Measurements from ENCODE around the gene LDLRAD4.

LDLRAD4 gene

DNA sequence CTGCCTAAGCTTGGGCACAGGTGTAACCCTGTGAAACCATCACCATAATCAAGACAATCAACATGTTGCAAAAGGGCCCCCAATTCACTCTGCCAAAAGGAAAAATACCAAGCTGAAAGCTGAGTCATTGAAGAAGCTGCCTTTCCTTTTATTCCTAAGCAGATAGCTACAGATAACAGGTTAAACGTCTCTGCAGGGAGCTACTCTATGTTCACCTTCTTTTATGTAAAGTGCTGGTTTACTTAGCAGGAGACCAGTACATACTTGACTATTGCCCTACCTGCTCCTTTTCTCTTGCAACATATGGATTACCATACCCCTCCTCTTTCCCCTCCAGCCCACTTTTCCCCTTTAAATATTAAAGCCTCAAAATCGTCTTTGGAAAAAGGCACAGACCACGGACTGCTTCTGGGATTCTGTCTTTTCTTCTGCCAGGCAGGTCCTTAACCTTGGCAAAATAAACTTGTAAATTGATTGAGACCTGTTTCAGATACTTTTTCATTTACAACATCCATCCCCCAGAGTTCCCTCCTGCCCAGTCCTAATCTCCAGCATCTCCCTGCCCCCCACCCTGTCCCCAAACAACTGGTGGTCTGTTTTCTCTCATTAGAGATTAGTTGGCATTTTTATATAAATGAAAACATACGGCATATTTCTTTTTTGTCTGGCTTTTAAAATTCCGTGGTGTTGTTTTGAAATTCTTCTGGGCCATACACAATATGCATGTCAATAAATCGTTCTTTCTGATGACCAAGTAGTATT, 37.8 kb upstream of the LDLRAD4 start:
- Histone ChIP-seq H4K20me1 (ENCODE audit: insufficient read depth) (no peaks in the 10 kb centered on the region), H3K36me3 (ENCODE audit: insufficient read depth) (no peaks in the 10 kb centered on the region), H3K4me2 (no peak overlapping the region), H3K27me3 (ENCODE audit: insufficient read depth, low read depth) (no peaks in the 10 kb centered on the region), H3K4me1 (ENCODE audit: low read depth, poor library complexity, severe bottlenecking) (peaks cover 11% of the 10 kb centered on the region), H2AFZ (ENCODE audit: low read depth) (no peak overlapping the region), H3K9ac (no peak overlapping the region), H3K4me3 (IDR thresholded peaks at IDR 0.05; ENCODE audit: insufficient read depth, low read depth, low read length) (no peak overlapping the region), H3K27ac (no peak overlapping the region), H3K79me2 (ENCODE audit: insufficient read depth, low read depth) (no peaks in the 10 kb centered on the region)
- TF ChIP-seq, protein P1, sequence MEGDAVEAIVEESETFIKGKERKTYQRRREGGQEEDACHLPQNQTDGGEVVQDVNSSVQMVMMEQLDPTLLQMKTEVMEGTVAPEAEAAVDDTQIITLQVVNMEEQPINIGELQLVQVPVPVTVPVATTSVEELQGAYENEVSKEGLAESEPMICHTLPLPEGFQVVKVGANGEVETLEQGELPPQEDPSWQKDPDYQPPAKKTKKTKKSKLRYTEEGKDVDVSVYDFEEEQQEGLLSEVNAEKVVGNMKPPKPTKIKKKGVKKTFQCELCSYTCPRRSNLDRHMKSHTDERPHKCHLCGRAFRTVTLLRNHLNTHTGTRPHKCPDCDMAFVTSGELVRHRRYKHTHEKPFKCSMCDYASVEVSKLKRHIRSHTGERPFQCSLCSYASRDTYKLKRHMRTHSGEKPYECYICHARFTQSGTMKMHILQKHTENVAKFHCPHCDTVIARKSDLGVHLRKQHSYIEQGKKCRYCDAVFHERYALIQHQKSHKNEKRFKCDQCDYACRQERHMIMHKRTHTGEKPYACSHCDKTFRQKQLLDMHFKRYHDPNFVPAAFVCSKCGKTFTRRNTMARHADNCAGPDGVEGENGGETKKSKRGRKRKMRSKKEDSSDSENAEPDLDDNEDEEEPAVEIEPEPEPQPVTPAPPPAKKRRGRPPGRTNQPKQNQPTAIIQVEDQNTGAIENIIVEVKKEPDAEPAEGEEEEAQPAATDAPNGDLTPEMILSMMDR (conservative IDR thresholded peaks at IDR 0.05; ENCODE audit: low read depth, low read length): no peak

DNA sequence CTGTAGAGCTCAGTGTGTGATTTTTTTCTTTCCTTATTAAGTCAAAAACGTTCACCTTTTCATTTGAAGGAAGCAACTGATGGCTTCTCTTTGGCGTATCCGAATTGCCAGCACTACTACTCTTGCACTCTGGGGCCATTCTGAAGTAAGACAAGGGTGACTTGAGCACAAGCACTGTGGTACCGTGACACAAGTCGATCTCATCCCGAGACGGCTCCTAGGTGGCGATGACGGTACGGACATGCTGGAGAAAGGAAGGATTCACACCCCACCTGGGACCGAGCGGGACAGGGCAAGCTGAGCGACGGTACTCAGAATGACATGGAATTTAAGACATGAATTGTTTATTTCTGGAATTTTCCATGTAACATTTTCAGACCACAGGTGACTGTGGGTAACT, 36.8 kb upstream of the LDLRAD4 start:
- H3K79me2 ChIP-seq (ENCODE audit: insufficient read depth, low read depth): no peaks in the 10 kb centered on the region
- H3K4me1 ChIP-seq (ENCODE audit: low read depth, poor library complexity, severe bottlenecking): peaks cover 11% of the 10 kb centered on the region

DNA sequence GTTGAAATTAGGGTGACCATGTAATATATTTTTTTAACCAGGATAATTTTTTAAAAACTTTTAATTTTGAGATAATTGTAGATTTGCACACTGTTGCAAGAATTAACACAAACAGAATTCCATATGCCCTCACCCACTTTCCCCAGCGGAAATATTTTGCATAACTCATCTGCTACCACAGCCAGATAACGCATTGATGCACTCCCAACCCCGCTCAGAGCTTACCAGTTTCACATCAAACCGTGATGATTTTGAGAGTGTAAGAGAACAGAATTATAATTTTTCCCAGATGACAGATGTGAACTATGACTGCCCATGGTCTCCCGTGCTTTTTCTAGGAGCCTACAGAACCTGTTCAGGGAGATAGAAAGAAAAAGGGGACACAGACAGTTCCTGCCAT, 35.2 kb upstream of the LDLRAD4 start:
- Histone ChIP-seq H2AFZ (ENCODE audit: low read depth) (no peak overlapping the region), H3K79me2 (ENCODE audit: insufficient read depth, low read depth) (no peaks in the 10 kb centered on the region), H3K9ac (no peak overlapping the region), H3K27ac (no peak overlapping the region), H3K27me3 (ENCODE audit: insufficient read depth, low read depth) (no peaks in the 10 kb centered on the region), H4K20me1 (ENCODE audit: insufficient read depth) (no peaks in the 10 kb centered on the region), H3K4me3 (IDR thresholded peaks at IDR 0.05; ENCODE audit: insufficient read depth, low read depth, low read length) (no peak overlapping the region), H3K4me2 (no peak overlapping the region), H3K36me3 (ENCODE audit: insufficient read depth) (no peaks in the 10 kb centered on the region), H3K4me1 (ENCODE audit: low read depth, poor library complexity, severe bottlenecking) (peaks cover 11% of the 10 kb centered on the region)
- TF ChIP-seq, protein P1 (conservative IDR thresholded peaks at IDR 0.05; ENCODE audit: low read depth, low read length): no peak

More for the DNA sequence above, 36.8 kb upstream of the LDLRAD4 start:
- Histone ChIP-seq H4K20me1 (ENCODE audit: insufficient read depth) (no peaks in the 10 kb centered on the region), H2AFZ (ENCODE audit: low read depth) (no peak overlapping the region), H3K4me3 (IDR thresholded peaks at IDR 0.05; ENCODE audit: insufficient read depth, low read depth, low read length) (no peak overlapping the region), H3K27me3 (ENCODE audit: insufficient read depth, low read depth) (no peaks in the 10 kb centered on the region), H3K9ac (no peak overlapping the region), H3K36me3 (ENCODE audit: insufficient read depth) (no peaks in the 10 kb centered on the region), H3K4me2 (no peak overlapping the region), H3K27ac (no peak overlapping the region)
- TF ChIP-seq, protein P1 (conservative IDR thresholded peaks at IDR 0.05; ENCODE audit: low read depth, low read length): no peak

DNA sequence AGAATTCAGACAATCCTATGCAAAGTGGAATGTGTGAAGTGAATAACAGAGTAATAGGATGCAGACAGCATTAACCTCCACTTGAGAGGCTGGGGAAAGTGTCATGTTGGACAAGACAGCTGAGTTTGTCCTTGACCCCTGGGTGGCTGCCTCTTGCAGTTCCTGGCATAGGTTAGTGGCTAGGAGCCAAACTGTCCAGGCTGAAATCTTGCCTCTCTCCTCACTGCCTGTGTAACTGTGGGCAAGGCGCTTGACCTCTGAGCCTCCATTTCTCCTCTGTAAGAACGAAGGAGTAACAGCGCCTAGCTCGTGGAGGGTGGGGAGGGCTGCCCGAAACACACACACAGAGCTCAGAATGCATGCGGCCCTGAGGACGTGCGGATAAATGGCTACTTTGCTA, 34.8 kb upstream of the LDLRAD4 start:
- peaks cover 6% of the 10 kb centered on the region for H3K4me1 ChIP-seq (ENCODE audit: low read depth, poor library complexity, severe bottlenecking)
- H3K4me2 ChIP-seq: no peak overlapping the region
- H2AFZ ChIP-seq (ENCODE audit: low read depth): no peak overlapping the region
- H3K36me3 ChIP-seq (ENCODE audit: insufficient read depth): no peaks in the 10 kb centered on the region
- H3K9ac ChIP-seq: no peak overlapping the region
- no peak overlapping the region for H3K27ac ChIP-seq
- TF ChIP-seq, protein P1 (conservative IDR thresholded peaks at IDR 0.05; ENCODE audit: low read depth, low read length): no peak
- H3K27me3 ChIP-seq (ENCODE audit: insufficient read depth, low read depth): no peaks in the 10 kb centered on the region
- H3K79me2 ChIP-seq (ENCODE audit: insufficient read depth, low read depth): no peaks in the 10 kb centered on the region
- H4K20me1 ChIP-seq (ENCODE audit: insufficient read depth): no peaks in the 10 kb centered on the region
- H3K4me3 ChIP-seq (IDR thresholded peaks at IDR 0.05; ENCODE audit: insufficient read depth, low read depth, low read length): no peak overlapping the region
